Measurements from ENCODE around the gene FGFRL1.

DNA sequence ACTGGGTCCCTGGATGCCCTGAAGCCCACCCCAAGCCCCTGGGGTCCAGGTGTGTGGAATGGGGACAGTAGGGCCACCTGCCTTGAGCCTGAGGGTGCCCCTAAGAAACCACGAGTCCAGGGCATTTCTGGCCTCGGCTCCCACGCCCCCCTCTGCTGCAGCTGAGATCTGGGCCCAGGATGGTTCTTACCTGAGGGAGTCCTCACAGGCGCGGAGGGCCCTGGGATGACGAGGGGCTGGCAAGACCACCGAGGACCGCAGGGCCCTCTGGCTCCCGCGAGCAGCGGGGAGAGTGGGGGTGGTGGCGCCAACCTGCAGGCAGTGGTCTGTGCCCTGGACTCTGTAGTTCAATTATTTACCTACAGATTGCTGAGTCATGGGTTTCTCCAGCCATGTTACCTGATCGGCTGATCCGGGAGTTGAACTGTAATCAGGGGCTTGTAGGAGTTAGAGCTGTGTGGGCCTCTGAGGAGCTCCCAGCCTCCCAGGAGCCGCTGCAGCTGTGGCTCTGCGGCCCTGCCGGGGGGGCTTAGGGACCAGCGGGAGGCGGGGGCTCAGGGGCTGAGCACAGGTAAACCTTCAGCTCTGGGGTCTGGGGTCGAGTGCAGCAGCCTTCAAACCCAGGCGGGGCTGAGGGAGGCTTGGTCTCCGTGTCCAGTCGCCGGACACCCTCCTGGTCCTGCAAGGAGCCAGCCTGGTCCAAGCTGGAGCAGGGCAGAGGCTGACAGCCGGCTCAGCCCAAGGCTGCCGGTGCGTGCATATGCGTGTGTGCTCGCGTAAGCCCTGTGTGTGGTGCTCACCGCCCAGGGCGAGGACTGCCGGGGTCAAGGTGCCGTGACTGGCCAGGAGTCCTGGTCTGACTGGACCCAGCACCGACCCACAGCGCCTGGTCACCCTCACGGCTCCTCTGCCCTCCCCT lies 18.1 kb upstream of the FGFRL1 start, which contains the start of gene SLC26A1:
- TF ChIP-seq, protein P1, sequence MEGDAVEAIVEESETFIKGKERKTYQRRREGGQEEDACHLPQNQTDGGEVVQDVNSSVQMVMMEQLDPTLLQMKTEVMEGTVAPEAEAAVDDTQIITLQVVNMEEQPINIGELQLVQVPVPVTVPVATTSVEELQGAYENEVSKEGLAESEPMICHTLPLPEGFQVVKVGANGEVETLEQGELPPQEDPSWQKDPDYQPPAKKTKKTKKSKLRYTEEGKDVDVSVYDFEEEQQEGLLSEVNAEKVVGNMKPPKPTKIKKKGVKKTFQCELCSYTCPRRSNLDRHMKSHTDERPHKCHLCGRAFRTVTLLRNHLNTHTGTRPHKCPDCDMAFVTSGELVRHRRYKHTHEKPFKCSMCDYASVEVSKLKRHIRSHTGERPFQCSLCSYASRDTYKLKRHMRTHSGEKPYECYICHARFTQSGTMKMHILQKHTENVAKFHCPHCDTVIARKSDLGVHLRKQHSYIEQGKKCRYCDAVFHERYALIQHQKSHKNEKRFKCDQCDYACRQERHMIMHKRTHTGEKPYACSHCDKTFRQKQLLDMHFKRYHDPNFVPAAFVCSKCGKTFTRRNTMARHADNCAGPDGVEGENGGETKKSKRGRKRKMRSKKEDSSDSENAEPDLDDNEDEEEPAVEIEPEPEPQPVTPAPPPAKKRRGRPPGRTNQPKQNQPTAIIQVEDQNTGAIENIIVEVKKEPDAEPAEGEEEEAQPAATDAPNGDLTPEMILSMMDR (IDR thresholded peaks at IDR 0.05) = no peak
- no peak for TF ChIP-seq POLR2A (IDR thresholded peaks at IDR 0.05)

Measured in testis (tissue), 2 donors.